ENCODE measurements around the gene HTR1A.

- no peak for TF ChIP-seq CTCF (IDR thresholded peaks at IDR 0.05; ENCODE audit: poor library complexity)
- no peak for TF ChIP-seq EZH2phosphoT487 (IDR thresholded peaks at IDR 0.05; ENCODE audit: low read depth, severe bottlenecking, unreplicated experiment)
Measured at GRCh38 chr5:63911871-63912270, 50.4 kb downstream of the HTR1A start.
